SK-N-MC (cell line): ENCODE data around the gene OGFOD2.

Experiments
- EZH2 ChIP-seq: fragments of 200-600 bp; sonication (generic); IDR thresholded peaks from one replicate; pipeline ENCODE4 v1.6.1; 2017; ENCODE audit warnings: antibody characterized with exemption
- POLR2AphosphoS5 ChIP-seq: IDR thresholded peaks from 2 replicates; pipeline ENCODE4 v1.6.1; 2012; ENCODE audit warnings: mild to moderate bottlenecking, low read depth, low read length, borderline replicate concordance

GRCh38 chr12:122979001-122979907 lies 4.2 kb downstream of the OGFOD2 start:
- no peak for TF ChIP-seq EZH2
- no peak for TF ChIP-seq POLR2AphosphoS5
